ENCODE data around the gene MATN4.

The MATN4 gene

DNA sequence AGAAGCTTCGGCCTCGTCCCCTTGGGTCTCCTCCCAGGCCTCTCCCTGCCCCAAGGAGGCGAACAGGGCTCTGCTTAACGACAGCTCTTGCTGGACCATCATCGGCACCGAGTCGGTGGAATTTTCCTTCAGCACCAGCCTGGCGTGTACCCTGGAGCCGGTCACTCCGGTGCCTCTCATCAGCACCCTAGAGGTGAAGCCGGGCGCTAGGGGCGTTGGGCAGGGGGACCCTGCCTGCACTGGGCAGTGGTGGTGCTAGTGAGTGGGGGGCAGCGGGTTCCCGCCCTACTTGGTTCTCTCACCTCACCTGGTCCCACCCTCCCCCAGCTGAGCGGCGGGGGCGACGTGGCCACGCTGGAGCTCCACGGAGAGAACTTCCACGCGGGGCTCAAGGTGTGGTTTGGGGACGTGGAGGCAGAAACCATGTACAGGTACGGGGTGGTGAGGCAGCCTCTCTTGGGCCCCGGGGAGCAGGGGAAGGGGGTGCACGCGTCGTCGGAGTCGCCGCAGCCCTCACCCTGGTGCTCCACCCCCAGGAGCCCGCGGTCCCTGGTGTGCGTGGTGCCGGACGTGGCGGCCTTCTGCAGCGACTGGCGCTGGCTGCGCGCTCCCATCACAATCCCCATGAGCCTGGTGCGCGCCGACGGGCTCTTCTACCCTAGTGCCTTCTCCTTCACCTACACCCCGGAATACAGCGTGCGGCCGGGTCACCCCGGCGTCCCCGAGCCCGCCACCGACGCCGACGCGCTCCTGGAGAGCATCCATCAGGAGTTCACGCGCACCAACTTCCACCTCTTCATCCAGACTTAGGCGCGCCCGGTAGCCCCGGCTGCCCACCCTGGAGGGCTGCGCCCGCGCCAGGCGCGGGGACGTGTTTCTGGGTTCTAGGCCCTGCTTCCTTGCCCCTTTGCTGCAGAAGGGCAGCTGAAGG lies 8.3 kb upstream of the MATN4 start:
- Histone ChIP-seq H3F3A (ENCODE audit: control insufficient read depth, insufficient read depth) (peaks cover 4% of the 10 kb centered on the region; the same call in 1 of the 2 replicates), H3K4me1 (ENCODE audit: control insufficient read depth, low read length) (peaks cover 26% of the 10 kb centered on the region), H3K4me3 (ENCODE audit: low read length) (no peak overlapping the region), H3K27ac (ENCODE audit: low read depth, low read length) (no peak overlapping the region), H3K36me3 (ENCODE audit: control insufficient read depth, low read length) (no peaks in the 10 kb centered on the region), H3K79me2 (ENCODE audit: control insufficient read depth, low read length) (no peaks in the 10 kb centered on the region), H3K9me2 (replicated peaks; ENCODE audit: control insufficient read depth, low read length) (no peaks in the 10 kb centered on the region), H4K20me1 (ENCODE audit: control insufficient read depth, insufficient read depth, low read depth, low read length) (no peaks in the 10 kb centered on the region), H3K4me2 (ENCODE audit: low read length) (no peak overlapping the region), H3K9me3 (ENCODE audit: control insufficient read depth, insufficient read depth, low read length) (no peaks in the 10 kb centered on the region), H3K27me3 (ENCODE audit: control insufficient read depth, low read length) (peaks cover 10% of the 10 kb centered on the region; the same call in 1 of the 2 replicates)
- TF ChIP-seq EZH2phosphoT487 (IDR thresholded peaks at IDR 0.05; ENCODE audit: borderline replicate concordance, low read length) = no peak
- TF ChIP-seq, protein P1, sequence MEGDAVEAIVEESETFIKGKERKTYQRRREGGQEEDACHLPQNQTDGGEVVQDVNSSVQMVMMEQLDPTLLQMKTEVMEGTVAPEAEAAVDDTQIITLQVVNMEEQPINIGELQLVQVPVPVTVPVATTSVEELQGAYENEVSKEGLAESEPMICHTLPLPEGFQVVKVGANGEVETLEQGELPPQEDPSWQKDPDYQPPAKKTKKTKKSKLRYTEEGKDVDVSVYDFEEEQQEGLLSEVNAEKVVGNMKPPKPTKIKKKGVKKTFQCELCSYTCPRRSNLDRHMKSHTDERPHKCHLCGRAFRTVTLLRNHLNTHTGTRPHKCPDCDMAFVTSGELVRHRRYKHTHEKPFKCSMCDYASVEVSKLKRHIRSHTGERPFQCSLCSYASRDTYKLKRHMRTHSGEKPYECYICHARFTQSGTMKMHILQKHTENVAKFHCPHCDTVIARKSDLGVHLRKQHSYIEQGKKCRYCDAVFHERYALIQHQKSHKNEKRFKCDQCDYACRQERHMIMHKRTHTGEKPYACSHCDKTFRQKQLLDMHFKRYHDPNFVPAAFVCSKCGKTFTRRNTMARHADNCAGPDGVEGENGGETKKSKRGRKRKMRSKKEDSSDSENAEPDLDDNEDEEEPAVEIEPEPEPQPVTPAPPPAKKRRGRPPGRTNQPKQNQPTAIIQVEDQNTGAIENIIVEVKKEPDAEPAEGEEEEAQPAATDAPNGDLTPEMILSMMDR (IDR thresholded peaks at IDR 0.05; ENCODE audit: low read depth, low read length, poor library complexity, severe bottlenecking) = no peak

DNA sequence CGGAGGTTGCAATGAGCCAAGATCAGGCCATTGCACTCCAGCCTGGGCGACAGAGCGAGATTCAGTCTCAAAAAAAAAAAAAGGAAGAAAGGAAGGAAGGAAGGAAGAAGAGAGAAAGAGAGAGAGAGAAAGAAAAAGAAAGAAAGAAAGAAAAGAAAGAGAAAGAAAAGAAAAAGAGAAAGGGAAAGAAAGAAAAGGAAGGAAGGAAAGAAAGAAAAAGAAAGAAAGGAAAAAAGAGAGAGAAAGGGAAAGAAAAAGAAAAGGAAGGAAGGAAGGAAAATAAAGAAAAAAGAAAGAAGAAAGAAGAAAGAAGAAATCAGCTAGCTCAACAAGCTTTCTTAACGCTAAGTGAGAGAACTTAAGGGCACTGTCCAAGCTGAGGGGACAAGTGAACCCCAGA lies 7.6 kb upstream of the MATN4 start:
- H4K20me1 ChIP-seq (ENCODE audit: control insufficient read depth, insufficient read depth, low read depth, low read length) = no peaks in the 10 kb centered on the region

DNA sequence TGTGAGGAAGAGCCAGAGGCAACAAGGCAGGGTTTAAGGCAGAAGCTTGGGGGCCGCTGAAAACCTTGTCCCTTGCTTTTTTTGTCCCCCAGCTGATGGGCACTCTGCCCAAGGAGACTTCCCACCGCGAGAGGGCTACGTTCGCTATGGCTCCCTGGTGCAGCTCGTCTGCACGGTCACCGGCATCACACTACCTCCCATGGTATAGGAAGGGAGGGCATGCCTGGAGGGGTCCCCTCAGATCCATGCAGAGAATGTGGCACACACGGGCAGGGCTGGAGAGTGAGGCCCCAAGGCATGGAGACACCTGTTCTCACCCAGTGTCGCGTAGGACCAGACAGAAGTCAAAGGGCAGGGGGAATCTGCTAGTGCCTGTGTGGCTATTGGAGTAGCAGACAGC lies 5.8 kb upstream of the MATN4 start:
- TF ChIP-seq, protein P1 (IDR thresholded peaks at IDR 0.05; ENCODE audit: low read depth, low read length, poor library complexity, severe bottlenecking) = no peak
- TF ChIP-seq EZH2phosphoT487 (IDR thresholded peaks at IDR 0.05; ENCODE audit: borderline replicate concordance, low read length) = no peak
- no peaks in the 10 kb centered on the region for H4K20me1 ChIP-seq (ENCODE audit: control insufficient read depth, insufficient read depth, low read depth, low read length)
- no peak overlapping the region for H3K27ac ChIP-seq (ENCODE audit: low read depth, low read length)
- H3K27me3 ChIP-seq (ENCODE audit: control insufficient read depth, low read length) = peaks cover 10% of the 10 kb centered on the region; the same call in 1 of the 2 replicates
- H3F3A ChIP-seq (ENCODE audit: control insufficient read depth, insufficient read depth) = no peaks in the 10 kb centered on the region
- H3K9me3 ChIP-seq (ENCODE audit: control insufficient read depth, insufficient read depth, low read length) = no peaks in the 10 kb centered on the region
- H3K36me3 ChIP-seq (ENCODE audit: control insufficient read depth, low read length) = no peaks in the 10 kb centered on the region
- H3K9me2 ChIP-seq (replicated peaks; ENCODE audit: control insufficient read depth, low read length) = no peaks in the 10 kb centered on the region
- no peak overlapping the region for H3K4me2 ChIP-seq (ENCODE audit: low read length)
- H3K4me1 ChIP-seq (ENCODE audit: control insufficient read depth, low read length) = peaks cover 4% of the 10 kb centered on the region
- no peaks in the 10 kb centered on the region for H3K79me2 ChIP-seq (ENCODE audit: control insufficient read depth, low read length)
- H3K4me3 ChIP-seq (ENCODE audit: low read length) = no peak overlapping the region

More for the DNA sequence above, 7.6 kb upstream of the MATN4 start:
- no peak for TF ChIP-seq EZH2phosphoT487 (IDR thresholded peaks at IDR 0.05; ENCODE audit: borderline replicate concordance, low read length)
- TF ChIP-seq, protein P1 (IDR thresholded peaks at IDR 0.05; ENCODE audit: low read depth, low read length, poor library complexity, severe bottlenecking) = no peak
- Histone ChIP-seq H3K4me1 (ENCODE audit: control insufficient read depth, low read length) (peaks cover 19% of the 10 kb centered on the region), H3K79me2 (ENCODE audit: control insufficient read depth, low read length) (no peaks in the 10 kb centered on the region), H3K27me3 (ENCODE audit: control insufficient read depth, low read length) (peaks cover 10% of the 10 kb centered on the region; the same call in 1 of the 2 replicates), H3K27ac (ENCODE audit: low read depth, low read length) (no peak overlapping the region), H3K36me3 (ENCODE audit: control insufficient read depth, low read length) (no peaks in the 10 kb centered on the region), H3F3A (ENCODE audit: control insufficient read depth, insufficient read depth) (0 out of 2 replicates have a peak, but pooled peaks cover under 1% of the 10 kb centered on the region), H3K9me3 (ENCODE audit: control insufficient read depth, insufficient read depth, low read length) (no peaks in the 10 kb centered on the region), H3K4me3 (ENCODE audit: low read length) (no peak overlapping the region), H3K4me2 (ENCODE audit: low read length) (no peak overlapping the region), H3K9me2 (replicated peaks; ENCODE audit: control insufficient read depth, low read length) (no peaks in the 10 kb centered on the region)
